GM18907 (cell line): ENCODE results near the gene NCAM1.

ENCODE experiments used
- ATAC-seq: cut with Tn5 transposase; IDR thresholded peaks from one replicate; pipeline ENCODE4 v1.9.1; 2021; ENCODE audit warnings: mild to moderate bottlenecking, moderate library complexity; ENCODE audit not compliant: unreplicated experiment

Gene NCAM1

GRCh38 chr11:113271551-113272245, 310.5 kb downstream of the NCAM1 start:
- no peak for ATAC-seq

- no peak for ATAC-seq
Measured at GRCh38 chr11:113272281-113272680, 311.1 kb downstream of the NCAM1 start.

- ATAC-seq, result no peak
Measured at GRCh38 chr11:113272927-113273615, 311.9 kb downstream of the NCAM1 start.

GRCh38 chr11:113273720-113274119, 312.5 kb downstream of the NCAM1 start:
- ATAC-seq, result no peak

- no peak for ATAC-seq
Measured at GRCh38 chr11:113274713-113275582, 313.7 kb downstream of the NCAM1 start.

GRCh38 chr11:113275602-113276001, 314.4 kb downstream of the NCAM1 start:
- ATAC-seq, result no peak

GRCh38 chr11:113276466-113276865, 315.2 kb downstream of the NCAM1 start:
- ATAC-seq, result no peak

GRCh38 chr11:113277907-113278306, 316.7 kb downstream of the NCAM1 start:
- no peak for ATAC-seq

GRCh38 chr11:113278481-113278880, 317.3 kb downstream of the NCAM1 start:
- ATAC-seq, result no peak

GRCh38 chr11:113278925-113279324, 317.7 kb downstream of the NCAM1 start:
- no peak for ATAC-seq

- no peak for ATAC-seq
Measured at GRCh38 chr11:113279591-113279990, 318.4 kb downstream of the NCAM1 start.

GRCh38 chr11:113281052-113281725, 320.0 kb downstream of the NCAM1 start:
- no peak for ATAC-seq

- no peak for ATAC-seq
Measured at GRCh38 chr11:113282898-113283437, 321.7 kb downstream of the NCAM1 start.

GRCh38 chr11:113283881-113284280, 322.7 kb downstream of the NCAM1 start:
- ATAC-seq, result no peak

GRCh38 chr11:113286009-113286408, 324.8 kb downstream of the NCAM1 start:
- no peak for ATAC-seq

- ATAC-seq, result no peak
Measured at GRCh38 chr11:113286509-113287497, 325.6 kb downstream of the NCAM1 start.

GRCh38 chr11:113287801-113288200, 326.6 kb downstream of the NCAM1 start:
- no peak for ATAC-seq

- no peak for ATAC-seq
Measured at GRCh38 chr11:113288286-113288863, 327.2 kb downstream of the NCAM1 start.
